ENCODE data around the gene ACACA.

The ACACA gene

DNA sequence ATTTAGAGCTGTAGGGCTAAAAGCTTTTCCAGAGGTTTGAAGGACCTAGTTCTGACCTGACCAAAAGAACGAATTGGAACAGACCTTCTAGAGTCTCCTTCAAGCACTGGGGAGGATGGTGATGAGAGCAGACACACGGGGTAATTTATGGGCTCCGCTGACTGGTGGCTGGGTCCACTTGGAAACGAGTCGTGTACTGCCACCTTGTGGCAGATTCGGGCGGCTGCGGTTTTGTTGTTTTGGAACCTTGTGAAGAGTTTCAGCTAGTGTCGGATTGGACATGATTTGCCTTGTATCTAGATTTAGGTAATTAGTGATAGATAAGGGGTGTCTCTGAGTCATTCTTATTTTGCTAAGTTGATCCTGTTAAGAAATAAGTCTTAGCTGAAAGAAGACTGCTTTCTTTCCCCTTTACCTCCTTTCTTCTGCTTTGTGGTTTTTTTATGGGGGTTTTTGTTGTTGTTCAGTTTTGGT lies 359.0 kb downstream of the ACACA start:
- POLR2A ChIA-PET, result interaction anchor here (0.9 kb wide), 1 partner anchor 53 kb away, joined by 3 read pairs; no protein-coding TSS in a partner anchor
- 6% methylated on average over 9 of the region's 9 CpGs for WGBS (ENCODE audit: insufficient coverage)
- H3K36me3 ChIP-seq (ENCODE audit: control insufficient read depth in 4 of 4, insufficient read depth in 4 of 4, low read length in 3 of 4), result peaks cover 3 to 30% (median 18%) of the 10 kb centered on the region in 4 experiments

DNA sequence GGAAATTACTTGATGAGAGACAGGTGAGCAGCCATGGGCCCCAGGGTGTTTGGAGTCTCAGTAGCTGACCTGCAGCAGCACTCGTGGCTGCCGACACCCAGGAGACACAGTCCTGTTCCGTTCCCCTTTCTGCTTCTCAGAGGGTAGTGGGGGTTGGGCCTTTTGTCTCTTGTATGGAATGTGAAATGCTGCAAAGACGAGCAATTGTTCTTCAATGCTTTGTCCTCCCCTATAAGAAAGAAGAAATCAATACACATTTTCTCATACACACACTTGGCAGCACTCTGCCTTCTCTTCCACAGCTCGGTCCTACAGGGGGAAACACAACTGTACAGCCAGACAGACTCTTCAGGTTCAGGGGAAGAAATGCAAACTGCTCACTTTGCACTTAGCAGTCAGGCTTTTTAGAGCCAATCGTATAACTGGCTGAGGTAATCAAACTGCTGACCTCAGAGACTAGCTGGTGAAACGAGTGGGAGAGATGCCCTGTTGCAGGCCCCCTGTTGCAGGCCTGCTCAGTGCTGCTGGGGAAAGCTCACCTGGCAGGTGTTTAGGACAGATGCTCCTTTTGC lies 361.2 kb downstream of the ACACA start:
- ChIA-PET CTCF (interaction anchor here (1.0 to 5.5 kb wide), 5 partner anchors 10 to 553 kb away, joined by 3 to 22 read pairs (median 4); partner anchors contain the start of genes AATF and MRM1), POLR2A (no interaction called here)
- Histone ChIP-seq H3K36me3 (ENCODE audit: control insufficient read depth in 4 of 4, insufficient read depth in 4 of 4, low read length in 3 of 4) (peaks cover 0 to 15% (median 7%) of the 10 kb centered on the region in 4 experiments), H3K4me3 (ENCODE audit: control insufficient read depth in 1 of 7, extremely low read depth in 1 of 7, insufficient read depth in 4 of 7, low read depth in 2 of 7, low read length in 6 of 7) (no peak overlapping the region), H3K9me3 (ENCODE audit: control extremely low read depth in 1 of 5, control insufficient read depth in 4 of 5, insufficient read depth in 2 of 5, low read depth in 1 of 5, low read length in 4 of 5) (no peaks in the 10 kb centered on the region), H3K27ac (ENCODE audit: insufficient read depth in 1 of 2, low read depth in 1 of 2, low read length in 2 of 2, poor library complexity in 1 of 2, severe bottlenecking in 2 of 2) (no peak overlapping the region), H3K27me3 (replicated peaks in 2 of 5; ENCODE audit: control insufficient read depth in 4 of 5, insufficient read depth in 5 of 5, low read length in 4 of 5) (no peaks in the 10 kb centered on the region), H3K4me1 (ENCODE audit: control extremely low read depth in 1 of 4, control insufficient read depth in 4 of 4, insufficient read depth in 4 of 4, low read length in 3 of 4) (peaks cover 0 to 2% (median 0%) of the 10 kb centered on the region in 4 experiments)
- 100% methylated on average over 3 of the region's 7 CpGs for WGBS (ENCODE audit: insufficient coverage)
- DNase-seq, result no peak

More for the DNA sequence above, 359.0 kb downstream of the ACACA start:
- H3K4me3 ChIP-seq (ENCODE audit: control insufficient read depth in 1 of 7, extremely low read depth in 1 of 7, insufficient read depth in 4 of 7, low read depth in 2 of 7, low read length in 6 of 7), result no peak overlapping the region
- CTCF ChIA-PET, result interaction anchor here (0.6 to 5.5 kb wide), 19 partner anchors 9 to 452 kb away, joined by 3 to 22 read pairs (median 5); partner anchors contain the start of gene MRM1
- H3K9me3 ChIP-seq (ENCODE audit: control extremely low read depth in 1 of 5, control insufficient read depth in 4 of 5, insufficient read depth in 2 of 5, low read depth in 1 of 5, low read length in 4 of 5), result no peaks in the 10 kb centered on the region
- no peak overlapping the region for H3K27ac ChIP-seq (ENCODE audit: insufficient read depth in 1 of 2, low read depth in 1 of 2, low read length in 2 of 2, poor library complexity in 1 of 2, severe bottlenecking in 2 of 2)
- peak; percentile 71 to 84 (median 81) for DNase-seq
- peaks cover 0 to 2% (median 0%) of the 10 kb centered on the region in 4 experiments for H3K4me1 ChIP-seq (ENCODE audit: control extremely low read depth in 1 of 4, control insufficient read depth in 4 of 4, insufficient read depth in 4 of 4, low read length in 3 of 4)
- H3K27me3 ChIP-seq (replicated peaks in 2 of 5; ENCODE audit: control insufficient read depth in 4 of 5, insufficient read depth in 5 of 5, low read length in 4 of 5), result no peaks in the 10 kb centered on the region

DNA sequence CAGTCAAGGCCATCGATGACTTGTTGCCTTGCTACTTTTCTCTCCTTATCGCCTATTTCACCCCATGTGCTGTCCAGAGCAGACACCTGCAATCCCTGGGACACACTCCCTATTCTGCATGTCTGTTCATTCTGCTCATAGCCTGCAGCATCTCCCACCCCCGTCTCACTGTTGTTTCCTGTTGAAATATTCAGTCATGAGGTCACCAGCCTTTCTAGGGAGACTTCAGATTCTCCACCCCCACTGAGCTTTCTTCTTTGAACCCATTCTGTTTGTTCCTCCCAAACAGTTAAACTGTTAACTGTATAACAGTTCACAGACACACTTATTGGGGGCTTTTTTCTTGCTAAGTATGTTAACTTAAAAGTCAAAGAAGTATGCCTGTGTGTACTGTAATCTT lies 363.4 kb downstream of the ACACA start:
- no peak for DNase-seq
- Histone ChIP-seq H3K27me3 (replicated peaks in 2 of 5; ENCODE audit: control insufficient read depth in 4 of 5, insufficient read depth in 5 of 5, low read length in 4 of 5) (no peaks in the 10 kb centered on the region), H3K4me3 (ENCODE audit: control insufficient read depth in 1 of 7, extremely low read depth in 1 of 7, insufficient read depth in 4 of 7, low read depth in 2 of 7, low read length in 6 of 7) (no peak overlapping the region), H3K27ac (ENCODE audit: insufficient read depth in 1 of 2, low read depth in 1 of 2, low read length in 2 of 2, poor library complexity in 1 of 2, severe bottlenecking in 2 of 2) (no peak overlapping the region), H3K9me3 (ENCODE audit: control extremely low read depth in 1 of 5, control insufficient read depth in 4 of 5, insufficient read depth in 2 of 5, low read depth in 1 of 5, low read length in 4 of 5) (no peaks in the 10 kb centered on the region), H3K36me3 (ENCODE audit: control insufficient read depth in 4 of 4, insufficient read depth in 4 of 4, low read length in 3 of 4) (peaks cover 0 to 16% (median 4%) of the 10 kb centered on the region in 4 experiments), H3K4me1 (ENCODE audit: control extremely low read depth in 1 of 4, control insufficient read depth in 4 of 4, insufficient read depth in 4 of 4, low read length in 3 of 4) (peaks cover 0 to 2% (median 0%) of the 10 kb centered on the region in 4 experiments)
- 100% methylated on average over 3 of the region's 3 CpGs for WGBS (ENCODE audit: insufficient coverage)
- ChIA-PET CTCF (interaction anchor here (1.0 to 5.5 kb wide), 2 partner anchors 18 to 24 kb away, joined by 3 to 21 read pairs; no protein-coding TSS in a partner anchor), POLR2A (no interaction called here)

DNA sequence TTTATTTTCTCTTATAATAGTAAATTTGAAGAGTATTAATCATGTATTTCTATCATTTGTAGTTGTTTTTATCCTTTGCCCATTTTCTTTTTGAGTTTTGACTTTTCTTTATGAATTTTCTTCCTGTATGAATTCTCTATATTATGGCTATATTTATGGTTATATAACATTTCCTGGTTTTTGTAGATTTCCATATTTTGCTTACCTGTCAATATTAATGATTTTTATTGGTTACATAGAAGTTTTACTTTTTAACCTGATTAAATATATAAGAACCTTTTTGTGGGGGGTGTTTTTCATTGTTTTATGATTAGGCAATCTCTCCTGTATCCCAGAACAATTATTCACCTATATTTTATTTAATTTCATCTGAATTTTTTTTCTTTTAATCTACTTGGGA lies 364.7 kb downstream of the ACACA start:
- Histone ChIP-seq H3K27me3 (replicated peaks in 2 of 5; ENCODE audit: control insufficient read depth in 4 of 5, insufficient read depth in 5 of 5, low read length in 4 of 5) (no peaks in the 10 kb centered on the region), H3K36me3 (ENCODE audit: control insufficient read depth in 4 of 4, insufficient read depth in 4 of 4, low read length in 3 of 4) (peaks cover 4 to 26% (median 9%) of the 10 kb centered on the region in 4 experiments), H3K9me3 (ENCODE audit: control extremely low read depth in 1 of 5, control insufficient read depth in 4 of 5, insufficient read depth in 2 of 5, low read depth in 1 of 5, low read length in 4 of 5) (no peaks in the 10 kb centered on the region), H3K4me1 (ENCODE audit: control extremely low read depth in 1 of 4, control insufficient read depth in 4 of 4, insufficient read depth in 4 of 4, low read length in 3 of 4) (no peaks in the 10 kb centered on the region), H3K4me3 (ENCODE audit: control insufficient read depth in 1 of 7, extremely low read depth in 1 of 7, insufficient read depth in 4 of 7, low read depth in 2 of 7, low read length in 6 of 7) (no peak overlapping the region), H3K27ac (ENCODE audit: insufficient read depth in 1 of 2, low read depth in 1 of 2, low read length in 2 of 2, poor library complexity in 1 of 2, severe bottlenecking in 2 of 2) (no peak overlapping the region)
- POLR2A ChIA-PET, result no interaction called here
- no peak for DNase-seq
- CTCF ChIA-PET, result no interaction called here

DNA sequence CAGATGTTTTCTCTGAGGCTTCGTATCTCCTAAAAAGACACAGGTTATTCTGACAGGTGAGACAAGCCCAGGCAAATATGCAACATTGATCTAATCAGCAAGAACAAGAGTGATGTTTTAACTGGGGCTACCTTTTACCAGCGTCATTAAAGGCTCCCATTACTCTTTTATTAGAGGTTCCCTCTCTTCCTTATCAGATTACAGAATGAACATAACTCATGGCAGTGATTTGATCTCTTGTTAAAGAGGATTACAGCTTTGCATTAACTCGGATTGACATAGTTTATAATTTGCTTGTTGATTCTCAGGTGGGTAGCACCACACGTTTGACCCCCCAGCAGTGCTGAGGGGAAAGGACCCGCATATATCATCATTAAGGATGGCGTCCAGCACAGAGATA lies 367.4 kb downstream of the ACACA start:
- H3K9me3 ChIP-seq (ENCODE audit: control extremely low read depth in 1 of 5, control insufficient read depth in 4 of 5, insufficient read depth in 2 of 5, low read depth in 1 of 5, low read length in 4 of 5), result no peaks in the 10 kb centered on the region
- no peak for DNase-seq
- CTCF ChIA-PET, result interaction anchor here (1.4 kb wide), 1 partner anchor 8 kb away, joined by 5 read pairs; no protein-coding TSS in a partner anchor

DNA sequence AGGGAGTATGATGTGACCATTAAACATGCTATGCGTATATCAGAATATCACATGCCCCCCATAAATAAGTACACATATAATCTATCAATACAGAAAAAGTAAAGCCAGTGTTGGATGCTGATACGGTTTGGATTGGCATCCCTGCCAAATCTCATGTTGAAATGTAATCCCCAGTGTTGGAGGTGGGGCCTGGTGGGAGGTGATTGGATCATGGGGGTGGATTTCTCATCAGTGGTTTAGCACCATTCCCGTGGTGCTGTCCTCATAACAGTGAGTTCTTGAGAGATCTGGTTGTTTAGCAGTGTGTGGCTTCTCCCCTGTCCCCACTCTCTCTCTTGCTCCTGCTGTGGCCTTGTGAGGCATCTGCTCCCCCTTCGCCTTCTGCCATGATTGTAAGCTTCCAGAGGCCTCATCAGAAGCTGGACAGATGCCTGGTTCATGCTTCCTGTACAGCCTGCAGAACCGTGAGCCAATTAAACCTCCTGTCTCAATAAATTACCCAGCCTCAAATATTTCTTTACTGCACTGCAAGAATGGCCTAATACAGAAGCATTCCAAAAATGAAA lies 369.0 kb downstream of the ACACA start:
- H3K27me3 ChIP-seq (replicated peaks in 2 of 5; ENCODE audit: control insufficient read depth in 4 of 5, insufficient read depth in 5 of 5, low read length in 4 of 5), result no peaks in the 10 kb centered on the region
- H3K4me3 ChIP-seq (ENCODE audit: control insufficient read depth in 1 of 7, extremely low read depth in 1 of 7, insufficient read depth in 4 of 7, low read depth in 2 of 7, low read length in 6 of 7), result no peak overlapping the region
- no peaks in the 10 kb centered on the region for H3K9me3 ChIP-seq (ENCODE audit: control extremely low read depth in 1 of 5, control insufficient read depth in 4 of 5, insufficient read depth in 2 of 5, low read depth in 1 of 5, low read length in 4 of 5)
- H3K27ac ChIP-seq (ENCODE audit: insufficient read depth in 1 of 2, low read depth in 1 of 2, low read length in 2 of 2, poor library complexity in 1 of 2, severe bottlenecking in 2 of 2), result no peak overlapping the region
- DNase-seq, result no peak
- ChIA-PET POLR2A (no interaction called here), CTCF (interaction anchor here (1.4 kb wide), 1 partner anchor 10 kb away, joined by 5 read pairs; no protein-coding TSS in a partner anchor)
- H3K4me1 ChIP-seq (ENCODE audit: control extremely low read depth in 1 of 4, control insufficient read depth in 4 of 4, insufficient read depth in 4 of 4, low read length in 3 of 4), result no peaks in the 10 kb centered on the region
- H3K36me3 ChIP-seq (ENCODE audit: control insufficient read depth in 4 of 4, insufficient read depth in 4 of 4, low read length in 3 of 4), result peaks cover 6 to 31% (median 12%) of the 10 kb centered on the region in 4 experiments
- WGBS (ENCODE audit: insufficient coverage), result 93% methylated on average over 2 of the region's 5 CpGs

More for the DNA sequence above, 367.4 kb downstream of the ACACA start:
- POLR2A ChIA-PET, result no interaction called here
- Histone ChIP-seq H3K27ac (ENCODE audit: insufficient read depth in 1 of 2, low read depth in 1 of 2, low read length in 2 of 2, poor library complexity in 1 of 2, severe bottlenecking in 2 of 2) (no peak overlapping the region), H3K36me3 (ENCODE audit: control insufficient read depth in 4 of 4, insufficient read depth in 4 of 4, low read length in 3 of 4) (peaks cover 6 to 30% (median 11%) of the 10 kb centered on the region in 4 experiments), H3K27me3 (replicated peaks in 2 of 5; ENCODE audit: control insufficient read depth in 4 of 5, insufficient read depth in 5 of 5, low read length in 4 of 5) (no peaks in the 10 kb centered on the region), H3K4me3 (ENCODE audit: control insufficient read depth in 1 of 7, extremely low read depth in 1 of 7, insufficient read depth in 4 of 7, low read depth in 2 of 7, low read length in 6 of 7) (no peak overlapping the region), H3K4me1 (ENCODE audit: control extremely low read depth in 1 of 4, control insufficient read depth in 4 of 4, insufficient read depth in 4 of 4, low read length in 3 of 4) (no peaks in the 10 kb centered on the region)
- 96% methylated on average over 5 of the region's 6 CpGs for WGBS (ENCODE audit: insufficient coverage)
